NB4 (cell line): Measurements from ENCODE around the gene DHRS2.
"Not testable (repeated sequence)": the region's sequence is repeated elsewhere in the genome, so short reads cannot be mapped to it uniquely, and the experiment has no call there.

ENCODE experiments used
- MYC ChIP-seq: IDR thresholded peaks from 2 replicates; pipeline ENCODE4 v1.6.1; 2011; ENCODE audit warnings: low read depth, low read length
- POLR2A ChIP-seq: IDR thresholded peaks from 2 replicates; pipeline ENCODE4 v1.6.1; 2011; ENCODE audit warnings: mild to moderate bottlenecking; ENCODE audit not compliant: insufficient read length; ENCODE audit errors: extremely low read depth
- TF ChIP-seq, protein P1 (sequence below): IDR thresholded peaks from one replicate; pipeline ENCODE4 v1.5.1; 2012; ENCODE audit warnings: low read depth, low read length

DNA sequence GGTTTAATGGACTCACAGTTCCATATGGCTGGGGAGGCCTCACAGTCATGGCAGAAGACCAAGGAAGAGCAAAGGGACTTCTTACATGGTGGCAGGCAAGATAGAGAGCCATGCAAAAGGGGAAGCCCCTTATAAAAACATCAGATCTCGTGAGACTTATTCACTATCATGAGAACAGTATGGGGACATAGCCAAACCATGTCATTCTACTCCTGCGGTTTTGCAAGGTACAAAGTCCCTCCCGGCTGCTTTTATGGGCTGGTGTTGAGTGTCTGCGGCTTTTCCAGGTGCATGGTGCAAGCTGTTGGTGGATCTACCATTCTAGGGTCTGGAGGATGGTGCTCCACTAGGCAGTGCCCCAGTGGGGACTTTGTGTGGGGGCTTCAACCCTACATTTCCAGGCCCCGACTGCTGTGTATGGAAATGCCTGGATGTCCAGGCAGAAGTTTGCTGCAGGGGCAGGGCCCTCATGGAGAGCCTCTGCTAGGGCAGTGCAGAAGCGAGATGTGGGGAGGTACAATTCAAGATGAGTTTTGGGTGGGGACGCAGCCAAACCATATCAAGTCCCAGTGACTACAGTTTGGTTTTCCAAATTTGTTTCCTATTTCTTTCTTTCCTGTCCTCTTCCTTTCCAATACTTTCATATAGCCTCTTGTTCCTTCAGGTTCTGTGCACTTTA lies 26.6 kb upstream of the DHRS2 start:
- TF ChIP-seq, protein P1, sequence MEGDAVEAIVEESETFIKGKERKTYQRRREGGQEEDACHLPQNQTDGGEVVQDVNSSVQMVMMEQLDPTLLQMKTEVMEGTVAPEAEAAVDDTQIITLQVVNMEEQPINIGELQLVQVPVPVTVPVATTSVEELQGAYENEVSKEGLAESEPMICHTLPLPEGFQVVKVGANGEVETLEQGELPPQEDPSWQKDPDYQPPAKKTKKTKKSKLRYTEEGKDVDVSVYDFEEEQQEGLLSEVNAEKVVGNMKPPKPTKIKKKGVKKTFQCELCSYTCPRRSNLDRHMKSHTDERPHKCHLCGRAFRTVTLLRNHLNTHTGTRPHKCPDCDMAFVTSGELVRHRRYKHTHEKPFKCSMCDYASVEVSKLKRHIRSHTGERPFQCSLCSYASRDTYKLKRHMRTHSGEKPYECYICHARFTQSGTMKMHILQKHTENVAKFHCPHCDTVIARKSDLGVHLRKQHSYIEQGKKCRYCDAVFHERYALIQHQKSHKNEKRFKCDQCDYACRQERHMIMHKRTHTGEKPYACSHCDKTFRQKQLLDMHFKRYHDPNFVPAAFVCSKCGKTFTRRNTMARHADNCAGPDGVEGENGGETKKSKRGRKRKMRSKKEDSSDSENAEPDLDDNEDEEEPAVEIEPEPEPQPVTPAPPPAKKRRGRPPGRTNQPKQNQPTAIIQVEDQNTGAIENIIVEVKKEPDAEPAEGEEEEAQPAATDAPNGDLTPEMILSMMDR = not testable (repeated sequence)
- not testable (repeated sequence) for TF ChIP-seq POLR2A, MYC
